Activated gamma-delta T cell treated with Interleukin-2 at 50 U/mL for 16 hours (primary cell): ENCODE data around the gene ZMYND12.
A peak's percentile ranks its signal among the peaks of the same experiment; 100 is the strongest.
"Not testable (repeated sequence)": the region's sequence is repeated elsewhere in the genome, so short reads cannot be mapped to it uniquely, and the experiment has no call there.

Source experiments
- DNase-seq: peaks from one replicate; pipeline ENCODE4 v3.0.0-alpha.2; 2020

The ZMYND12 gene

GRCh38 chr1:42456010-42456753 lies at the start of gene ZMYND12, which contains the start of gene PPCS:
Gene ZMYND12, minus strand, starts transcription at chr1:42456022. Its CDS starts 25 bp downstream, at chr1:42455997.
Gene PPCS, plus strand, starts transcription at chr1:42456543. Its CDS starts 23 bp downstream, at chr1:42456566.
- peak; percentile 88 for DNase-seq

GRCh38 chr1:42504535-42505128 lies 48.8 kb upstream of the ZMYND12 start:
- DNase-seq: no peak

- DNase-seq: not testable (repeated sequence)
Measured at GRCh38 chr1:42502031-42502430, 46.2 kb upstream of the ZMYND12 start.

GRCh38 chr1:42490237-42490636 lies 34.4 kb upstream of the ZMYND12 start:
- no peak for DNase-seq

- DNase-seq: no peak
Measured at GRCh38 chr1:42484382-42484781, 28.6 kb upstream of the ZMYND12 start.

GRCh38 chr1:42482635-42483153 lies 26.9 kb upstream of the ZMYND12 start:
- no peak for DNase-seq

- no peak for DNase-seq
Measured at GRCh38 chr1:42480921-42481320, 25.1 kb upstream of the ZMYND12 start.

GRCh38 chr1:42479621-42480020 lies 23.8 kb upstream of the ZMYND12 start:
- no peak for DNase-seq

GRCh38 chr1:42477775-42478174 lies 22.0 kb upstream of the ZMYND12 start:
- no peak for DNase-seq

- not testable (repeated sequence) for DNase-seq
Measured at GRCh38 chr1:42477354-42477753, 21.5 kb upstream of the ZMYND12 start.

GRCh38 chr1:42476605-42477004 lies 20.8 kb upstream of the ZMYND12 start:
- DNase-seq: no peak

GRCh38 chr1:42469727-42470126 lies 13.9 kb upstream of the ZMYND12 start:
- DNase-seq: no peak

GRCh38 chr1:42466030-42466429 lies 10.2 kb upstream of the ZMYND12 start:
- no peak for DNase-seq

- no peak for DNase-seq
Measured at GRCh38 chr1:42463921-42464320, 8.1 kb upstream of the ZMYND12 start.

GRCh38 chr1:42462828-42463763 lies 7.3 kb upstream of the ZMYND12 start, which contains the start of gene CCDC30:
Gene CCDC30, plus strand, starts transcription at chr1:42463286. Its CDS starts 17,266 bp downstream, at chr1:42480552.
- peak; percentile 96 for DNase-seq

- no peak for DNase-seq
Measured at GRCh38 chr1:42461196-42461595, 5.4 kb upstream of the ZMYND12 start.

- DNase-seq: peak; percentile 49
Measured at GRCh38 chr1:42456754-42457089, 900 bp upstream of the ZMYND12 start.

GRCh38 chr1:42454403-42454802 lies 1.4 kb downstream of the ZMYND12 start:
- no peak for DNase-seq

- no peak for DNase-seq
Measured at GRCh38 chr1:42453386-42453785, 2.4 kb downstream of the ZMYND12 start.

GRCh38 chr1:42450061-42450460 lies 5.8 kb downstream of the ZMYND12 start:
- no peak for DNase-seq

GRCh38 chr1:42449256-42449655 lies 6.6 kb downstream of the ZMYND12 start:
- DNase-seq: no peak

GRCh38 chr1:42442662-42443061 lies 13.2 kb downstream of the ZMYND12 start:
- DNase-seq: no peak

- no peak for DNase-seq
Measured at GRCh38 chr1:42439940-42440339, 15.9 kb downstream of the ZMYND12 start.
